Hepatocyte (in vitro differentiated cells): ENCODE measurements around the gene KIF17. TPM values are rescaled to one million over a fixed set of nuclear protein-coding genes. Genes with fewer than 3 reads are reported as not detected.

ENCODE experiments used
- DNase-seq: peaks from one replicate; pipeline ENCODE4 v3.0.0-alpha.2; 2016; ENCODE audit warnings: low spot score
- H2AFZ ChIP-seq: fragments of 200-600 bp; sonication (generic); 2 replicates; pipeline ENCODE4 v1.6.0; 2016; ENCODE audit warnings: antibody characterized with exemption, mild to moderate bottlenecking
- H3K27ac ChIP-seq: fragments of 200-600 bp; sonication (generic); 2 replicates; pipeline ENCODE4 v1.5.1; 2016; ENCODE audit warnings: mild to moderate bottlenecking
- H3K27me3 ChIP-seq: fragments of 200-600 bp; sonication (generic); 2 replicates; pipeline ENCODE4 v1.6.1; 2016
- H3K36me3 ChIP-seq: fragments of 200-600 bp; sonication (generic); replicated peaks from 2 replicates; pipeline ENCODE4 v1.5.1; 2016; ENCODE audit warnings: low read depth; ENCODE audit not compliant: insufficient read depth
- H3K4me1 ChIP-seq: fragments of 200-600 bp; sonication (generic); 2 replicates; pipeline ENCODE4 v1.5.1; 2016; ENCODE audit warnings: mild to moderate bottlenecking, moderate library complexity; ENCODE audit not compliant: insufficient read depth
- H3K4me2 ChIP-seq: fragments of 200-600 bp; sonication (generic); 2 replicates; pipeline ENCODE4 v1.6.0; 2016
- H3K4me3 ChIP-seq: fragments of 200-600 bp; sonication (generic); 2 replicates; pipeline ENCODE4 v1.5.1; 2016; ENCODE audit warnings: mild to moderate bottlenecking
- H3K79me2 ChIP-seq: fragments of 200-600 bp; sonication (generic); 2 replicates; pipeline ENCODE4 v1.6.0; 2017; ENCODE audit warnings: mild to moderate bottlenecking
- H3K9me2 ChIP-seq: fragments of 200-600 bp; sonication (generic); replicated peaks from 2 replicates; pipeline ENCODE4 v1.6.0; 2017; ENCODE audit warnings: mild to moderate bottlenecking; ENCODE audit not compliant: insufficient read depth
- H3K9me3 ChIP-seq: fragments of 200-600 bp; sonication (generic); 2 replicates; pipeline ENCODE4 v1.5.1; 2016; ENCODE audit warnings: low read depth, mild to moderate bottlenecking
- H4K20me1 ChIP-seq: fragments of 200-600 bp; sonication (generic); 2 replicates; pipeline ENCODE4 v1.6.0; 2016; ENCODE audit warnings: mild to moderate bottlenecking; ENCODE audit not compliant: insufficient read depth, poor library complexity, severe bottlenecking
- EZH2 ChIP-seq: fragments of 200-600 bp; sonication (generic); IDR thresholded peaks from 2 replicates; pipeline ENCODE4 v1.6.1; 2016; ENCODE audit warnings: antibody characterized with exemption, mild to moderate bottlenecking, borderline replicate concordance
- EZH2phosphoT487 ChIP-seq: fragments of 200-600 bp; sonication (generic); IDR thresholded peaks from one replicate; pipeline ENCODE4 v1.6.1; 2018; ENCODE audit warnings: antibody characterized with exemption, mild to moderate bottlenecking, low read depth, moderate library complexity; ENCODE audit not compliant: unreplicated experiment, severe bottlenecking
- WGBS: methylation state at CpG from one replicate; pipeline ENCODE4 v1.1.6; 2016; ENCODE audit warnings: low lambda C conversion rate; ENCODE audit errors: missing lambda C conversion rate; 5-methylcytosine and 5-hydroxymethylcytosine counted together
- polyA plus RNA-seq: library from polyadenylated mRNA; unstranded; fragments of >200 nt; fragmentation: Nextera tagmentation; extraction: Ambion mirVana; gene quantifications from 2 replicates; pipeline ENCODE4 v1.2.1, GENCODE V29; 2016
- total RNA-seq: library from RNA; depleted of rRNA; stranded (reverse); fragments of >200 nt; gene quantifications from 2 replicates; pipeline ENCODE4 v1.2.3, GENCODE V29; 2014
- TF ChIP-seq, protein P1 (sequence below): fragments of 200-600 bp; sonication (generic); IDR thresholded peaks from 2 replicates; pipeline ENCODE4 v1.5.1; 2016; ENCODE audit warnings: antibody characterized with exemption, mild to moderate bottlenecking; ENCODE audit not compliant: poor library complexity

The KIF17 gene
- total and polyA plus RNA-seq, 2 experiments from 2014 or later = 0.23 to 0.28 TPM

DNA sequence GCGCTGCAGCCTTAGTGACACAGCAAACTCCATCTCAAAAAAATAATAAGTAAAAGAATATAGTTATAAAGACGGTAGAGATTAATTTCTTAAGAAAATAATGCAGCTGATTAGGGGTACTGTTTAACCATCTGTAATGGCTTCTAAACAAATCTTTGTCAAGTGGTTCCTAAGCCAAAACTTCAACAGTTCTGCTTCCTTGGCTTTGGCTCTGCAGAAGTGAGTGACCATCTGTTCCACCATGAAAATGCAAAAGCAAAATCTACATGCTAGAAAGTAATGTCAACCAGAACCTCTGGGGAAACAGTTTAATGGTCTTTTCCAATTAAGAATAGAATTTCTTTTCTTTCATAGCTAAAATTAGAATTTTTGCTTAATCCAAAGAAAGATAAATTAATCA, 23.0 kb upstream of the KIF17 start:
- Histone ChIP-seq H3K9me3 (no peaks in the 10 kb centered on the region), H3K9me2 (no peaks in the 10 kb centered on the region), H3K79me2 (no peaks in the 10 kb centered on the region), H3K27me3 (no peaks in the 10 kb centered on the region), H3K4me3 (no peak overlapping the region), H3K27ac (no peak overlapping the region), H3K36me3 (no peaks in the 10 kb centered on the region), H2AFZ (no peak overlapping the region), H3K4me1 (no peaks in the 10 kb centered on the region), H3K4me2 (no peak overlapping the region), H4K20me1 (no peaks in the 10 kb centered on the region)
- WGBS = 98% methylated on average over 2 of the region's 2 CpGs
- TF ChIP-seq, protein P1, sequence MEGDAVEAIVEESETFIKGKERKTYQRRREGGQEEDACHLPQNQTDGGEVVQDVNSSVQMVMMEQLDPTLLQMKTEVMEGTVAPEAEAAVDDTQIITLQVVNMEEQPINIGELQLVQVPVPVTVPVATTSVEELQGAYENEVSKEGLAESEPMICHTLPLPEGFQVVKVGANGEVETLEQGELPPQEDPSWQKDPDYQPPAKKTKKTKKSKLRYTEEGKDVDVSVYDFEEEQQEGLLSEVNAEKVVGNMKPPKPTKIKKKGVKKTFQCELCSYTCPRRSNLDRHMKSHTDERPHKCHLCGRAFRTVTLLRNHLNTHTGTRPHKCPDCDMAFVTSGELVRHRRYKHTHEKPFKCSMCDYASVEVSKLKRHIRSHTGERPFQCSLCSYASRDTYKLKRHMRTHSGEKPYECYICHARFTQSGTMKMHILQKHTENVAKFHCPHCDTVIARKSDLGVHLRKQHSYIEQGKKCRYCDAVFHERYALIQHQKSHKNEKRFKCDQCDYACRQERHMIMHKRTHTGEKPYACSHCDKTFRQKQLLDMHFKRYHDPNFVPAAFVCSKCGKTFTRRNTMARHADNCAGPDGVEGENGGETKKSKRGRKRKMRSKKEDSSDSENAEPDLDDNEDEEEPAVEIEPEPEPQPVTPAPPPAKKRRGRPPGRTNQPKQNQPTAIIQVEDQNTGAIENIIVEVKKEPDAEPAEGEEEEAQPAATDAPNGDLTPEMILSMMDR = no peak
- TF ChIP-seq EZH2 (no peak), EZH2phosphoT487 (no peak)
- DNase-seq = no peak

DNA sequence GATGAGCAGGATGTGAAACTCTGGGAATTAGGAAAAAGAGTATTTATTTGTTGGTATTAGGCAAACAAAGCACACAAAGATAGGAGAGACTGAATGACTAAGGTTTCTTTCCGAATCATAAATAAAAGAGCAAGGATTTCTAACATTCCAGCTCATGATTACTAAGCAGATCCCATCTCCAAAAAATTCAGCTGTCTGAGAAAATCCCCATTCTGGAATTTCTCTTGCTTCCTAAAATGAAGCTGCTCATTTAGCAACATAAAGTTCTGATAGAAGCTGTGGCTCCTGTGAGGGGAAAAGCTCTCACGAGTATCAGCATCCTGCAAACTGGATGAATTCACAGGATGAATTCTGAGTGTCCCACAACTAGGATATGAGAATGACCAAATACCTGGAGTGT, 21.4 kb upstream of the KIF17 start:
- Histone ChIP-seq H3K4me2 (no peak overlapping the region), H3K4me3 (no peak overlapping the region), H3K9me2 (no peaks in the 10 kb centered on the region), H2AFZ (no peak overlapping the region), H3K36me3 (no peaks in the 10 kb centered on the region), H3K27me3 (no peaks in the 10 kb centered on the region), H3K4me1 (no peaks in the 10 kb centered on the region), H3K27ac (no peak overlapping the region), H3K79me2 (no peaks in the 10 kb centered on the region), H4K20me1 (no peaks in the 10 kb centered on the region), H3K9me3 (no peaks in the 10 kb centered on the region)
- no peak for DNase-seq
- 75% methylated on average over 2 of the region's 2 CpGs for WGBS
- TF ChIP-seq EZH2 (no peak), EZH2phosphoT487 (no peak)
- TF ChIP-seq, protein P1 = no peak

DNA sequence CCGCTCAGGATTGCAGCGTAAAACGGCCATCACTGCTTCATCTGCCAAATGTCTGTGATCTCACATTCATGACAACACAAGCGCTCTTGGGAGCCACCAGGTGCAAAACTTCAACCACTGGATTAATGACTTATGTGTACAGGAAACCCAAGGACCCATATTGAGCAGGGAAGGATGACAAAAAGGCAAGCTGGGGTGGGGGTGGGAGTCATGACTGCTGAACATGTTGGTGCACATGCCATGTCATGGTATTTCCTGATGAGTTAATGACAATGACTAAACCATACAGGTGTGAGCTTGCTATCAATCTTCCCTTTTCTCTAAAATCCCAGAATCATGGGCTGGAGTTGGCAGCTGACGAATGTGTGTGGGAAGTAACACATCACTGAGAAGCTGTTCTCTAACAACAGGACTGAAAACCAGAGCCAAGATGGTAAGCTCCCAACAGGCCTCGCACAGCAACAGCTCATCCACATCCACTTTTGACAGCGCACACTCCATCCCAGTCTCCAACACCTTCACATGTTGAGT, 17.8 kb upstream of the KIF17 start:
- Histone ChIP-seq H4K20me1 (no peaks in the 10 kb centered on the region), H3K9me3 (no peaks in the 10 kb centered on the region), H2AFZ (no peak overlapping the region), H3K27me3 (peaks cover 10% of the 10 kb centered on the region), H3K4me2 (no peak overlapping the region), H3K9me2 (no peaks in the 10 kb centered on the region), H3K4me3 (no peak overlapping the region), H3K27ac (no peak overlapping the region), H3K4me1 (peaks cover 16% of the 10 kb centered on the region), H3K79me2 (no peaks in the 10 kb centered on the region), H3K36me3 (no peaks in the 10 kb centered on the region)
- no peak for DNase-seq
- TF ChIP-seq, protein P1 = no peak
- TF ChIP-seq EZH2phosphoT487 (no peak), EZH2 (no peak)
- 92% methylated on average over 7 of the region's 7 CpGs for WGBS
